ENCODE results near the gene MYOM3. TPM values are rescaled to one million over a fixed set of nuclear protein-coding genes. Genes with fewer than 3 reads are reported as not detected.

Gene MYOM3
- total RNA-seq, 2 donors from 2014 or later: 3.3 to 28.5 TPM

DNA sequence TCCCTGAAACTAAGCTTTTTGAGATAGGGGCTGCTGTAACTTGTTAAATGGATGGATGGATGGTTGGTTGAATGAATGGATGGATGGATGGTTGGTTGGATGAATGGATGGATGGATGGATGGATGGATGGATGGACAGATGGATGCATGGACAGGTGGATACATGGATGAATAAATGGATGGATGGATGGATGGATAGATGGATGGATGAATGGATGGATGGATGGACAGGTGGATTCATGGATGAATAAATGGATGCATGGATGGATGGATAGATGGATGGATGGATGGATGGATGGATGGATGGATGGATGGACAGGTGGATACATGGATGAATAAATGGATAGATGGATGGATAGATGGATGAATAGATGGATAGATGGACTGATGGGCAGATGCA lies 26.9 kb downstream of the MYOM3 start:
- DNase-seq (ENCODE audit: low spot score): no peak
- Histone ChIP-seq H3K4me1 (replicated peaks) (no peaks in the 10 kb centered on the region), H3K27ac (no peak overlapping the region), H3K9me3 (no peaks in the 10 kb centered on the region), H3K27me3 (replicated peaks; ENCODE audit: insufficient read depth) (no peaks in the 10 kb centered on the region), H3K4me3 (no peak overlapping the region), H3K36me3 (no peaks in the 10 kb centered on the region)
- TF ChIP-seq, protein P1, sequence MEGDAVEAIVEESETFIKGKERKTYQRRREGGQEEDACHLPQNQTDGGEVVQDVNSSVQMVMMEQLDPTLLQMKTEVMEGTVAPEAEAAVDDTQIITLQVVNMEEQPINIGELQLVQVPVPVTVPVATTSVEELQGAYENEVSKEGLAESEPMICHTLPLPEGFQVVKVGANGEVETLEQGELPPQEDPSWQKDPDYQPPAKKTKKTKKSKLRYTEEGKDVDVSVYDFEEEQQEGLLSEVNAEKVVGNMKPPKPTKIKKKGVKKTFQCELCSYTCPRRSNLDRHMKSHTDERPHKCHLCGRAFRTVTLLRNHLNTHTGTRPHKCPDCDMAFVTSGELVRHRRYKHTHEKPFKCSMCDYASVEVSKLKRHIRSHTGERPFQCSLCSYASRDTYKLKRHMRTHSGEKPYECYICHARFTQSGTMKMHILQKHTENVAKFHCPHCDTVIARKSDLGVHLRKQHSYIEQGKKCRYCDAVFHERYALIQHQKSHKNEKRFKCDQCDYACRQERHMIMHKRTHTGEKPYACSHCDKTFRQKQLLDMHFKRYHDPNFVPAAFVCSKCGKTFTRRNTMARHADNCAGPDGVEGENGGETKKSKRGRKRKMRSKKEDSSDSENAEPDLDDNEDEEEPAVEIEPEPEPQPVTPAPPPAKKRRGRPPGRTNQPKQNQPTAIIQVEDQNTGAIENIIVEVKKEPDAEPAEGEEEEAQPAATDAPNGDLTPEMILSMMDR (IDR thresholded peaks at IDR 0.05): no peak
- TF ChIP-seq POLR2AphosphoS5 (IDR thresholded peaks at IDR 0.05): no peak
- no peak for TF ChIP-seq POLR2A (IDR thresholded peaks at IDR 0.05)
- intact Hi-C loops (cut with DNase I): no loop called here

- TF ChIP-seq POLR2A (IDR thresholded peaks at IDR 0.05): no peak
- TF ChIP-seq, protein P1 (IDR thresholded peaks at IDR 0.05): no peak
- TF ChIP-seq POLR2AphosphoS5 (IDR thresholded peaks at IDR 0.05): no peak
- no peak overlapping the region for H3K27ac ChIP-seq
- H3K27me3 ChIP-seq (replicated peaks; ENCODE audit: insufficient read depth): no peaks in the 10 kb centered on the region
- WGBS: 85% methylated on average over 7 of the region's 7 CpGs
- H3K4me1 ChIP-seq (replicated peaks): no peaks in the 10 kb centered on the region
- intact Hi-C loops (cut with DNase I): no loop called here
- no peaks in the 10 kb centered on the region for H3K9me3 ChIP-seq
- H3K4me3 ChIP-seq: no peak overlapping the region
- H3K36me3 ChIP-seq: no peaks in the 10 kb centered on the region
- DNase-seq (ENCODE audit: low spot score): no peak
These were observed 27.9 kb downstream of the MYOM3 start for GRCh38 chr1:24084050-24084449.

GRCh38 chr1:24082372-24082771 lies 29.6 kb downstream of the MYOM3 start:
- no peak for DNase-seq (ENCODE audit: low spot score)
- Histone ChIP-seq H3K27me3 (replicated peaks; ENCODE audit: insufficient read depth) (no peaks in the 10 kb centered on the region), H3K27ac (no peak overlapping the region), H3K4me1 (replicated peaks) (no peaks in the 10 kb centered on the region), H3K9me3 (no peaks in the 10 kb centered on the region), H3K4me3 (no peak overlapping the region), H3K36me3 (no peaks in the 10 kb centered on the region)
- intact Hi-C loops (cut with DNase I): no loop called here
- TF ChIP-seq POLR2AphosphoS5 (IDR thresholded peaks at IDR 0.05): no peak
- TF ChIP-seq, protein P1 (IDR thresholded peaks at IDR 0.05): no peak
- no peak for TF ChIP-seq POLR2A (IDR thresholded peaks at IDR 0.05)
- 88% methylated on average over 8 of the region's 8 CpGs for WGBS

DNA sequence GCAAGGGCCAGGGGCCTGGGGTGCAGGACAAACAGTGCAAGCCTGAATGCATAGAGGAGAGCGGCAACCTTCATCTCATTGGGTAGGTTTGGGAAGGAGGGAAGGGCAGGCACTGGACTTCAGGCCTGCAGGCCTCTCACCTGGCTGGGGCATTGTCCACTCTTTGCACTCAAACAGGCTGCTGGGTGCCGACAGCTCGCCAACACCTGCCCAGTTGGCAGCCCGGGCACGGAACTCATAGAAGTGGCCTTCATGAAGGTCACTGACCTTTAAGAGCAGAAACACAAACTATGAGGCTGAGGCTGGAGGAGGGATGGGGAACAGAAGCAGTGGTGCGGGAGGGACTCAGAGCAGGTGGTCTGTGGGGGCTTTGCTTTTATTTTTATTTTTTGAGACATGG lies 30.7 kb downstream of the MYOM3 start:
- Histone ChIP-seq H3K4me1 (replicated peaks) (no peaks in the 10 kb centered on the region), H3K27ac (no peak overlapping the region), H3K4me3 (no peak overlapping the region), H3K9me3 (no peaks in the 10 kb centered on the region), H3K27me3 (replicated peaks; ENCODE audit: insufficient read depth) (no peaks in the 10 kb centered on the region), H3K36me3 (no peaks in the 10 kb centered on the region)
- DNase-seq (ENCODE audit: low spot score): no peak
- TF ChIP-seq POLR2AphosphoS5 (IDR thresholded peaks at IDR 0.05) (no peak), POLR2A (IDR thresholded peaks at IDR 0.05) (no peak)
- TF ChIP-seq, protein P1 (IDR thresholded peaks at IDR 0.05): no peak
- intact Hi-C loops (cut with DNase I): no loop called here
- WGBS: 82% methylated on average over 6 of the region's 6 CpGs

- H3K4me1 ChIP-seq (replicated peaks): no peaks in the 10 kb centered on the region
- no peaks in the 10 kb centered on the region for H3K9me3 ChIP-seq
- WGBS: 59% methylated on average over 10 of the region's 10 CpGs
- DNase-seq (ENCODE audit: low spot score): no peak
- no peak for TF ChIP-seq POLR2AphosphoS5 (IDR thresholded peaks at IDR 0.05)
- TF ChIP-seq POLR2A (IDR thresholded peaks at IDR 0.05): no peak
- TF ChIP-seq, protein P1 (IDR thresholded peaks at IDR 0.05): no peak
- H3K36me3 ChIP-seq: no peaks in the 10 kb centered on the region
- intact Hi-C loops (cut with DNase I): no loop called here
- no peak overlapping the region for H3K4me3 ChIP-seq
- H3K27ac ChIP-seq: no peak overlapping the region
- H3K27me3 ChIP-seq (replicated peaks; ENCODE audit: insufficient read depth): no peaks in the 10 kb centered on the region
These were observed 31.8 kb downstream of the MYOM3 start for GRCh38 chr1:24080131-24080530.

Measured in prostate gland (tissue), 2 donors.